Endothelial cell (in vitro differentiated cells): ENCODE measurements around the gene OPHN1. TPM values are rescaled to one million over a fixed set of nuclear protein-coding genes. Genes with fewer than 3 reads are reported as not detected.

Source experiments
- DNase-seq: peaks from one replicate; pipeline ENCODE4 v3.0.0; 2021; ENCODE audit warnings: low spot score
- H3K27ac Mint-ChIP-seq: one replicate; pipeline ENCODE4 v1.8.0; 2021; ENCODE audit warnings: mixed read lengths, inconsistent platforms; ENCODE audit not compliant: unreplicated experiment
- H3K27me3 Mint-ChIP-seq: one replicate; pipeline ENCODE4 v1.8.0; 2021; ENCODE audit warnings: mild to moderate bottlenecking, moderate library complexity, mixed read lengths, inconsistent platforms; ENCODE audit not compliant: unreplicated experiment
- H3K36me3 Mint-ChIP-seq: one replicate; pipeline ENCODE4 v1.8.0; 2021; ENCODE audit warnings: mild to moderate bottlenecking, low read depth, mixed read lengths, inconsistent platforms; ENCODE audit not compliant: unreplicated experiment
- H3K4me1 Mint-ChIP-seq: one replicate; pipeline ENCODE4 v1.8.0; 2021; ENCODE audit warnings: mild to moderate bottlenecking, mixed read lengths, inconsistent platforms; ENCODE audit not compliant: unreplicated experiment
- H3K4me3 Mint-ChIP-seq: one replicate; pipeline ENCODE4 v1.8.0; 2021; ENCODE audit warnings: mild to moderate bottlenecking, mixed read lengths, inconsistent platforms; ENCODE audit not compliant: unreplicated experiment
- H3K9me3 Mint-ChIP-seq: one replicate; pipeline ENCODE4 v1.8.0; 2021; ENCODE audit warnings: mixed read lengths, inconsistent platforms; ENCODE audit not compliant: unreplicated experiment
- CTCF ChIP-seq: fragments of 200-600 bp; sonication (generic); IDR thresholded peaks from one replicate; pipeline ENCODE4 v1.5.0; 2021; ENCODE audit warnings: antibody characterized with exemption; ENCODE audit not compliant: unreplicated experiment
- total RNA-seq: library from RNA; stranded (reverse); fragmentation: NEBNext Ultra II Directional; extraction: Animal tissue kit (Norgen Biotek cat#: 25700); gene quantifications from one replicate; pipeline ENCODE4 v1.2.1, GENCODE V29; 2021; ENCODE audit not compliant: unreplicated experiment

Gene OPHN1
- total RNA-seq, 1 donor from 2014 or later: 13.2 TPM

GRCh38 chrX:68413254-68413653 is 20.0 kb downstream of the OPHN1 start:
- Mint-ChIP-seq H3K27ac (no peak overlapping the region), H3K36me3 (no peaks in the 10 kb centered on the region), H3K4me1 (peaks cover 2% of the 10 kb centered on the region), H3K27me3 (no peaks in the 10 kb centered on the region), H3K9me3 (no peaks in the 10 kb centered on the region), H3K4me3 (no peak overlapping the region)
- no peak for DNase-seq
- TF ChIP-seq CTCF: no peak

GRCh38 chrX:68411729-68412128 is 21.6 kb downstream of the OPHN1 start:
- no peak overlapping the region for H3K4me3 Mint-ChIP-seq
- no peaks in the 10 kb centered on the region for H3K4me1 Mint-ChIP-seq
- H3K27ac Mint-ChIP-seq: no peak overlapping the region
- H3K27me3 Mint-ChIP-seq: no peaks in the 10 kb centered on the region
- TF ChIP-seq CTCF: no peak
- DNase-seq: no peak
- H3K9me3 Mint-ChIP-seq: no peaks in the 10 kb centered on the region
- no peaks in the 10 kb centered on the region for H3K36me3 Mint-ChIP-seq

- no peak for TF ChIP-seq CTCF
- no peak overlapping the region for H3K4me3 Mint-ChIP-seq
- H3K36me3 Mint-ChIP-seq: no peaks in the 10 kb centered on the region
- no peak for DNase-seq
- H3K9me3 Mint-ChIP-seq: no peaks in the 10 kb centered on the region
- no peaks in the 10 kb centered on the region for H3K27me3 Mint-ChIP-seq
- H3K27ac Mint-ChIP-seq: no peak overlapping the region
- no peaks in the 10 kb centered on the region for H3K4me1 Mint-ChIP-seq
Observed at GRCh38 chrX:68409194-68409593, 24.1 kb downstream of the OPHN1 start.

- no peak for DNase-seq
- H3K4me1 Mint-ChIP-seq: peaks cover 9% of the 10 kb centered on the region
- no peaks in the 10 kb centered on the region for H3K9me3 Mint-ChIP-seq
- H3K4me3 Mint-ChIP-seq: no peak overlapping the region
- H3K27me3 Mint-ChIP-seq: no peaks in the 10 kb centered on the region
- no peak for TF ChIP-seq CTCF
- no peak overlapping the region for H3K27ac Mint-ChIP-seq
- H3K36me3 Mint-ChIP-seq: peaks cover 12% of the 10 kb centered on the region
Observed at GRCh38 chrX:68403522-68403921, 29.8 kb downstream of the OPHN1 start.

GRCh38 chrX:68403038-68403437 is 30.3 kb downstream of the OPHN1 start:
- Mint-ChIP-seq H3K27ac (no peak overlapping the region), H3K36me3 (peaks cover 12% of the 10 kb centered on the region), H3K4me1 (peaks cover 9% of the 10 kb centered on the region), H3K4me3 (no peak overlapping the region), H3K27me3 (no peaks in the 10 kb centered on the region), H3K9me3 (no peaks in the 10 kb centered on the region)
- TF ChIP-seq CTCF: no peak
- DNase-seq: no peak
